ENCODE results near the gene TMTC1.

TMTC1 gene

DNA sequence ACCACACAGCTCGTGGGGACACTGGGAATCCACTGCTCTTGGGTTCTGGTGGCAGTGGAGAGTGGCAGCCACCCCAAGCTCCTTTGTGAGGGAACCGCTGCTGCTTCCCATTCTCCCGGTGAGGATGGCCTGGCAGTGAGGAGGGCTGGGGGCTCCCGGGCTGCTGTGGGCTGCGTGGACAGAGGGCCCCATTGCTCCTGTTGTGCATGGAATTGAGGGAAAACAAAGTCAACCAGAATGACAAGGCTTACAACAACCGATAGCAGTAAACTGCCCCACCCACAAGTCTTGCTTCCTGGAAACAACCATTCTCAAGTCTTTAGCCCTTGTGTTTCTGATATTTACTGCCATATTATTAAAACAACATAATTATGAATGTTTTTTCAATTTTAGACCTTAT, 32.1 kb downstream of the TMTC1 start:
- no peak overlapping the region for H3K4me3 ChIP-seq (ENCODE audit: low read depth, low read length)
- TF ChIP-seq, protein P1, sequence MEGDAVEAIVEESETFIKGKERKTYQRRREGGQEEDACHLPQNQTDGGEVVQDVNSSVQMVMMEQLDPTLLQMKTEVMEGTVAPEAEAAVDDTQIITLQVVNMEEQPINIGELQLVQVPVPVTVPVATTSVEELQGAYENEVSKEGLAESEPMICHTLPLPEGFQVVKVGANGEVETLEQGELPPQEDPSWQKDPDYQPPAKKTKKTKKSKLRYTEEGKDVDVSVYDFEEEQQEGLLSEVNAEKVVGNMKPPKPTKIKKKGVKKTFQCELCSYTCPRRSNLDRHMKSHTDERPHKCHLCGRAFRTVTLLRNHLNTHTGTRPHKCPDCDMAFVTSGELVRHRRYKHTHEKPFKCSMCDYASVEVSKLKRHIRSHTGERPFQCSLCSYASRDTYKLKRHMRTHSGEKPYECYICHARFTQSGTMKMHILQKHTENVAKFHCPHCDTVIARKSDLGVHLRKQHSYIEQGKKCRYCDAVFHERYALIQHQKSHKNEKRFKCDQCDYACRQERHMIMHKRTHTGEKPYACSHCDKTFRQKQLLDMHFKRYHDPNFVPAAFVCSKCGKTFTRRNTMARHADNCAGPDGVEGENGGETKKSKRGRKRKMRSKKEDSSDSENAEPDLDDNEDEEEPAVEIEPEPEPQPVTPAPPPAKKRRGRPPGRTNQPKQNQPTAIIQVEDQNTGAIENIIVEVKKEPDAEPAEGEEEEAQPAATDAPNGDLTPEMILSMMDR (IDR thresholded peaks at IDR 0.05; ENCODE audit: control insufficient read depth, extremely low read depth, insufficient read depth): no peak
- DNase-seq (ENCODE audit: low read depth): no peak

DNA sequence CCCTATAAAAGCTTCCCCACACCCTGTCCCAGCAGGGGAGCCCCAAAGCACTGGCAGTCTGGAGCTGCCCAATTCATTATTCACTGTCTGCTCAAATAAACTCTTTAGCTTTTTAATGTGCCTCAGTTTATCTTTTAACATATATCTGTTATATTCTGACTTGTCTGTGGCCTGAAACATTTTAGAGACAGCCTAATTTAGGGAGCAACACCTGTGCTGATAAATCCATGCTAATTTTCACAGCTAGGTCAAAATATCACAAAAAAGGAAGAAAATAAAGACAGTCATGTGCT, 32.9 kb downstream of the TMTC1 start:
- no peak overlapping the region for H3K4me3 ChIP-seq (ENCODE audit: low read depth, low read length)
- TF ChIP-seq, protein P1 (IDR thresholded peaks at IDR 0.05; ENCODE audit: control insufficient read depth, extremely low read depth, insufficient read depth): no peak
- no peak for DNase-seq (ENCODE audit: low read depth)

DNA sequence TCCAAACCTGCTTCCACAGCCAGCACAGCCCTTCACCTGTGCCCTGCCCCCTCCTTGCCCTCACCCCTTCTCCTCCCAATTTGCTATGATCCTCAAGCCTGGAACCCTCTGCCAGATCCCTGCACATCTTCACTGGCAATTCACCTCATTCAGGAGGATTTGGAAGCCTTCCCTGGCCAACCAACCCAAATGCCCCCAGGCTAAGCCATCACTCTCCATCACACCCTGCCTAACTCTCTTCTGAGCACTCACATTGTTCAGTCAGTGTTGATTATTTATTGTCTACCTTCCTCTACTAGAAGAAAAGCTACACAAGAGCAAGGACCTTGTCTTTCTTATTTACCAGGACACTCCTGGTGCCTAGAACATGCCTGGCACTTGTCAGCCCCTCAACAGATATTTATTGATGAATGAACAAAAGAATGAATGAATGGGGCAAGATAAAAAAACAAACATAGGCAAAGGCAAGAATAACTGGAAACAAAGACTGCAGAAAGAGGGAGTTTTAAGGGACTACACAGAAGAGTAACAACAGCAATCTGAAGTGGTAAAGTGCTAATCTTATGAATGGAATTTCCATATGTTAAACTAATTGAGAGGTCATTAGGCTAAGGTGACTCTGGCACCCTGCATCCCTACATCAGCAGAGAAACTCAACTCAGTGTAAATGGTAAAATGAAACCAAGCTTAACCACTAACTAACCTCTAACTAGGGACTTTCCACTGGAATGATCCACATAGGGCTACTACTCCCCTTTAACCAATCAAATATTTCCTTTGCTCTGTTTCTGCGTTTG, 33.4 kb downstream of the TMTC1 start:
- TF ChIP-seq, protein P1 (IDR thresholded peaks at IDR 0.05; ENCODE audit: control insufficient read depth, extremely low read depth, insufficient read depth): no peak
- no peak overlapping the region for H3K4me3 ChIP-seq (ENCODE audit: low read depth, low read length)
- DNase-seq (ENCODE audit: low read depth): no peak

DNA sequence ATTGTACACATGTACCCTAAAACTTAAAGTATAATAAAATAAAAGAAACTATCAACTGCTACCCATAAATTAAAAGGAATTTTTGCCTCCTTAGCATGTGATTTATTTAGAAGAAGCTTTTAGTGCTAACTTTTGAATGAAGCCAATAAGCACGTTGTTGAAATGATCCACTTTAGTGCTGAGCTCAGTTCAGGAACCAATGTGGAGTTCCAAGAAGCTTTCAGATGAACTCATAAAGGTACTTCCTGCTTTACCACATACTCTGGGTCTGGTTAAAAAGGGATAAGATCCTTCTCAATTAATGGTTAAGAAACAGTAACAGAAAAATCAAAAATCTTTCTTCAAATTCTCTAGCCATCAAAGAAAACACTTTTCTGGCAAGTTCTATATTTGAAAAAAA, 39.4 kb downstream of the TMTC1 start:
- H3K4me3 ChIP-seq (ENCODE audit: low read depth, low read length): no peak overlapping the region
- DNase-seq (ENCODE audit: low read depth): no peak
- TF ChIP-seq, protein P1 (IDR thresholded peaks at IDR 0.05; ENCODE audit: control insufficient read depth, extremely low read depth, insufficient read depth): no peak

DNA sequence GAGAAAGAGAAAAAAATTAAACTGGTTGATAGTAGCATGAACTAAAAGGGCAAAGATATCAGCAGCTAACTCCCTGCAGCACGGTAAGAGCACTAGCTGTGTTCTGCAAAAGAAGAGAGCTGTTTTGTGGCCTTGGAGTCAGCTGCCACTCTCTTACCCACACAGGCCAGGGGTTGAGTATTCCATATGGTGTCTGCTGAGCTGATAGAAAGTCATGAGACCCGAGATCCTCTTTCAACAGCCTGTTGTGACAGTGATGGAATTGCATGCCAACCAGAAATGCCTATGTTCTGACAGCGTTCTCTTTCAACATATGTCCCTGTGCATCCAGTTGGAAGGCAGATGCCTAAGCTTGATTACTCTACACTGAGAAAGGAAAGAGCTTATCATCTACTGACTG, 39.9 kb downstream of the TMTC1 start:
- TF ChIP-seq, protein P1 (IDR thresholded peaks at IDR 0.05; ENCODE audit: control insufficient read depth, extremely low read depth, insufficient read depth): no peak
- DNase-seq (ENCODE audit: low read depth): no peak
- H3K4me3 ChIP-seq (ENCODE audit: low read depth, low read length): no peak overlapping the region

DNA sequence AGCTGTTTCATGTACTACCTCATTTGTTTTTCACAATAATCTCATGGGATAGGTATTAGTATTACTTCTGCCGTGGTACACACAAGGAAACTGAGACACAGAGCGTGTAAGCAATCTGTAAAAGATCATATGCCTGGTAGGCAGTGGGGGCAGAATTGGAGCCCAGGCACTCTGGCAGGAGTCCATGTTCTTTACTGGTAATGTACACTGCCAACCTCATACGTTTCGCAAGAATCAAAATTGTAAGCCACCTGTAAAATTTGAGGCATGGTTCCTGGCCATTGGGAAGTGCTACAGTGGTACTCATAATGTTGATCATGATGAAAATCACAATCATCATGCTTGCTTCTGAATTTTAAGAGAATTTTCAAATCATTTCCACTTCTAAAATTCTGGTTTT, 40.7 kb downstream of the TMTC1 start:
- no peak for DNase-seq (ENCODE audit: low read depth)
- no peak overlapping the region for H3K4me3 ChIP-seq (ENCODE audit: low read depth, low read length)
- TF ChIP-seq, protein P1 (IDR thresholded peaks at IDR 0.05; ENCODE audit: control insufficient read depth, extremely low read depth, insufficient read depth): no peak

DNA sequence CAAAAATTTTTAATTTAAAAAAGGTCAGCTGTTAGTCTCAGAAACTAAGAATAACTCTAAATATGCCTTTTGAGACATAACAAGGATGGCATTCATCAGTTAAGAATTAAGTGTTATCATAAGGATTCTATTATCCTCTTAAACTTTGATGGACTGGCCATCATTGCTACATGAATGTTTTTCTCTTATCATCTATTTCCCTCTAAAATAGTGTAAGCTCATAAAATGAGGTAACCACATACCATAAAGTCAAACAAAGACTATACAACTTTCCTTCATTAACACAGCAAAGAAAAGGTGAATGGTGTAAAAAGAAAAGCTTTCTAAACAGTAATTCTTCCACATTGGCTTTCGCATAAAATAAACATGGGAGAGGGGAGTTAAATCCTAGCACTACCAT, 41.1 kb downstream of the TMTC1 start:
- no peak overlapping the region for H3K4me3 ChIP-seq (ENCODE audit: low read depth, low read length)
- no peak for DNase-seq (ENCODE audit: low read depth)
- TF ChIP-seq, protein P1 (IDR thresholded peaks at IDR 0.05; ENCODE audit: control insufficient read depth, extremely low read depth, insufficient read depth): no peak

Data from LNCaP clone FGC (cell line).